ENCODE measurements around the gene ZNF783. TPM values are rescaled to one million over a fixed set of nuclear protein-coding genes. Genes with fewer than 3 reads are reported as not detected.

ZNF783 gene
- total and polyA plus RNA-seq, 2 donors (not counting 1 experiment from before 2014, with no cell fraction given) = 3.3 to 11.4 TPM

DNA sequence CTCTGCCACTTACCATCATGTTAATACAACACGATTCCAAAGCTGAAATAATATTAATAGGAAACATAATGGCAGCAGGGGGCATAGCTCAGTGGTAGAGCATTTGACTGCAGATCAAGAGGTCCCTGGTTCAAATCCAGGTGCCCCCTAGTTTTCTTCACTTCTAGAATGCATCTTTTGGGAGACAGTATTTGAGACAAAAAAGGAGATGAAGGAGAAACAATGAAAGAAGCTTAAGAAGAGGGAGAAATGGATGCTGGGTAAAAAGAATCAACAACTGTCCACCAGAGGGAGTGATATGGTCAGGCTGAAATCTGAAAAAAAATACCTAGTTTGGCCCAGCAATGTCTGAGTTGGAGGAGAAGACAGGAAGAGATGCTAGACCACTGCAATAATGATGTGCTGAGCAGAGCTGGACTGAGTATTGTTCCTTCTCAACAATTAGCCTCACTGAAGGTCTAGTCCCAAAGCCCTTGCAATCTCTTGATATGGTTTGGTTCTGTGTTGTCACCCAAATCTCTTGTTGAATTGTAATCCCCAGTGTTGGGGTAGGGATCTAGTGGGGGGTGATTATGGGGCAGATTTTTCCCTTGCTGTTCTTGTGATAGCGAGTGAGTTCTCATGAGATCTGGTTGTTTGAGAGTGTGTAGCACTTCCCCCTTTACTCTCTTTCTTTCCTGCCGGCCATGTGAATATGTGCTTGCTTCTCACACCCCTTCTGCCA is 48.3 kb downstream of the ZNF783 start:
- no peaks in the 10 kb centered on the region for H3K4me1 ChIP-seq (ENCODE audit: control insufficient read depth, extremely low read depth, insufficient read depth, low read length)
- no peaks in the 10 kb centered on the region for H3K9me3 ChIP-seq (ENCODE audit: control insufficient read depth, insufficient read depth, low read depth, low read length)
- H3K36me3 ChIP-seq (ENCODE audit: control insufficient read depth, insufficient read depth, low read length) = no peaks in the 10 kb centered on the region
- H3K4me2 ChIP-seq (ENCODE audit: extremely low read depth, insufficient read depth, low read length) = no peak overlapping the region
- peak overlapping the region; percentile 67 for H2AFZ ChIP-seq (ENCODE audit: low read length)
- DNase-seq (ENCODE audit: low read depth in 2 of 2) = peak; percentile 72 to 88
- H3K79me2 ChIP-seq (ENCODE audit: control insufficient read depth, insufficient read depth, low read length) = no peaks in the 10 kb centered on the region
- H3K4me3 ChIP-seq (replicated peaks in 1 of 4; ENCODE audit: control extremely low read depth in 1 of 4, insufficient read depth in 1 of 4, low read depth in 3 of 4, low read length in 4 of 4) = no peak overlapping the region
- no peak overlapping the region for H3K9ac ChIP-seq (ENCODE audit: insufficient read depth, low read length)
- no peak for TF ChIP-seq EZH2 (IDR thresholded peaks at IDR 0.05; ENCODE audit: low read length, missing control alignments)
- TF ChIP-seq, protein P1, sequence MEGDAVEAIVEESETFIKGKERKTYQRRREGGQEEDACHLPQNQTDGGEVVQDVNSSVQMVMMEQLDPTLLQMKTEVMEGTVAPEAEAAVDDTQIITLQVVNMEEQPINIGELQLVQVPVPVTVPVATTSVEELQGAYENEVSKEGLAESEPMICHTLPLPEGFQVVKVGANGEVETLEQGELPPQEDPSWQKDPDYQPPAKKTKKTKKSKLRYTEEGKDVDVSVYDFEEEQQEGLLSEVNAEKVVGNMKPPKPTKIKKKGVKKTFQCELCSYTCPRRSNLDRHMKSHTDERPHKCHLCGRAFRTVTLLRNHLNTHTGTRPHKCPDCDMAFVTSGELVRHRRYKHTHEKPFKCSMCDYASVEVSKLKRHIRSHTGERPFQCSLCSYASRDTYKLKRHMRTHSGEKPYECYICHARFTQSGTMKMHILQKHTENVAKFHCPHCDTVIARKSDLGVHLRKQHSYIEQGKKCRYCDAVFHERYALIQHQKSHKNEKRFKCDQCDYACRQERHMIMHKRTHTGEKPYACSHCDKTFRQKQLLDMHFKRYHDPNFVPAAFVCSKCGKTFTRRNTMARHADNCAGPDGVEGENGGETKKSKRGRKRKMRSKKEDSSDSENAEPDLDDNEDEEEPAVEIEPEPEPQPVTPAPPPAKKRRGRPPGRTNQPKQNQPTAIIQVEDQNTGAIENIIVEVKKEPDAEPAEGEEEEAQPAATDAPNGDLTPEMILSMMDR (conservative IDR thresholded peaks at IDR 0.05 in 1 of 2, IDR thresholded peaks at IDR 0.05 in 1 of 2; ENCODE audit: low read depth in 1 of 2, low read length in 2 of 2) = peak; percentile 69
- H3K27ac ChIP-seq (ENCODE audit: insufficient read depth, low read length) = no peak overlapping the region
- no peaks in the 10 kb centered on the region for H4K20me1 ChIP-seq (ENCODE audit: control insufficient read depth, extremely low read depth, insufficient read depth, low read length)
- H3K27me3 ChIP-seq (ENCODE audit: control insufficient read depth, insufficient read depth, low read length) = no peaks in the 10 kb centered on the region

- H4K20me1 ChIP-seq (ENCODE audit: control insufficient read depth, extremely low read depth, insufficient read depth, low read length) = no peaks in the 10 kb centered on the region
- H2AFZ ChIP-seq (ENCODE audit: low read length) = no peak overlapping the region
- H3K4me3 ChIP-seq (replicated peaks in 1 of 4; ENCODE audit: control extremely low read depth in 1 of 4, insufficient read depth in 1 of 4, low read depth in 3 of 4, low read length in 4 of 4) = no peak overlapping the region
- no peak overlapping the region for H3K4me2 ChIP-seq (ENCODE audit: extremely low read depth, insufficient read depth, low read length)
- DNase-seq (ENCODE audit: low read depth in 2 of 2) = no peak
- no peaks in the 10 kb centered on the region for H3K27me3 ChIP-seq (ENCODE audit: control insufficient read depth, insufficient read depth, low read length)
- no peak overlapping the region for H3K27ac ChIP-seq (ENCODE audit: insufficient read depth, low read length)
- H3K79me2 ChIP-seq (ENCODE audit: control insufficient read depth, insufficient read depth, low read length) = no peaks in the 10 kb centered on the region
- H3K9me3 ChIP-seq (ENCODE audit: control insufficient read depth, insufficient read depth, low read depth, low read length) = no peaks in the 10 kb centered on the region
- H3K4me1 ChIP-seq (ENCODE audit: control insufficient read depth, extremely low read depth, insufficient read depth, low read length) = no peaks in the 10 kb centered on the region
- TF ChIP-seq, protein P1 (conservative IDR thresholded peaks at IDR 0.05 in 1 of 2, IDR thresholded peaks at IDR 0.05 in 1 of 2; ENCODE audit: low read depth in 1 of 2, low read length in 2 of 2) = no peak
- no peak for TF ChIP-seq EZH2 (IDR thresholded peaks at IDR 0.05; ENCODE audit: low read length, missing control alignments)
- H3K9ac ChIP-seq (ENCODE audit: insufficient read depth, low read length) = no peak overlapping the region
- no peaks in the 10 kb centered on the region for H3K36me3 ChIP-seq (ENCODE audit: control insufficient read depth, insufficient read depth, low read length)
Measured at GRCh38 chr7:149310990-149311573, 49.1 kb downstream of the ZNF783 start.

DNA sequence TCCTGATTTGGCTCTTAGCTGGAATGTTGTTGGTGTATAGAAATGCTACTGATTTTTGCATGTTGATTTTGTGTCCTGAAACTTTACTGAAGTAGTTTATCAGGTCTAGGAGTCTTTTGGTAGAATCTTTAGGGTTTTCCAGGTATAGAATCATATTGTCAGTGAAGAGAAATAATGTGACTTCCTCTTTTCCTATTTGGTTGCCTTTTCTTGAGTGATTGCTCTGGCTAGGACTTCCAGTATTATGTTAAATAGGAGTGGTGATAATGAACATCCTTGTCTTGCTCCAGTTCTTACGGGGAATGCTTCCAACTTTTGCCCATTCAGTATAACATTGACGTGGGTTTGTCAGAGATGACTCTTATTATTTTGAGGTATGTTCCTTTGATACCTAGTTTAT is 52.0 kb downstream of the ZNF783 start:
- no peak overlapping the region for H3K9ac ChIP-seq (ENCODE audit: insufficient read depth, low read length)
- DNase-seq (ENCODE audit: low read depth in 2 of 2) = no peak
- H3K79me2 ChIP-seq (ENCODE audit: control insufficient read depth, insufficient read depth, low read length) = no peaks in the 10 kb centered on the region
- TF ChIP-seq EZH2 (IDR thresholded peaks at IDR 0.05; ENCODE audit: low read length, missing control alignments) = no peak
- TF ChIP-seq, protein P1 (conservative IDR thresholded peaks at IDR 0.05 in 1 of 2, IDR thresholded peaks at IDR 0.05 in 1 of 2; ENCODE audit: low read depth in 1 of 2, low read length in 2 of 2) = no peak
- no peaks in the 10 kb centered on the region for H3K4me1 ChIP-seq (ENCODE audit: control insufficient read depth, extremely low read depth, insufficient read depth, low read length)
- no peaks in the 10 kb centered on the region for H3K9me3 ChIP-seq (ENCODE audit: control insufficient read depth, insufficient read depth, low read depth, low read length)
- H3K4me2 ChIP-seq (ENCODE audit: extremely low read depth, insufficient read depth, low read length) = no peak overlapping the region
- H4K20me1 ChIP-seq (ENCODE audit: control insufficient read depth, extremely low read depth, insufficient read depth, low read length) = no peaks in the 10 kb centered on the region
- no peak overlapping the region for H3K27ac ChIP-seq (ENCODE audit: insufficient read depth, low read length)
- H3K27me3 ChIP-seq (ENCODE audit: control insufficient read depth, insufficient read depth, low read length) = no peaks in the 10 kb centered on the region
- no peaks in the 10 kb centered on the region for H3K36me3 ChIP-seq (ENCODE audit: control insufficient read depth, insufficient read depth, low read length)
- no peak overlapping the region for H2AFZ ChIP-seq (ENCODE audit: low read length)
- no peak overlapping the region for H3K4me3 ChIP-seq (replicated peaks in 1 of 4; ENCODE audit: control extremely low read depth in 1 of 4, insufficient read depth in 1 of 4, low read depth in 3 of 4, low read length in 4 of 4)
